HUDEP-2 (cell line): ENCODE data around the gene PTPRF.
A peak's percentile ranks its signal among the peaks of the same experiment; 100 is the strongest.

ENCODE experiments used
- DNase-seq, 76 experiments: peaks; one replicate each; lab custom pipeline; 2025; ENCODE audit not compliant: unreplicated experiment in 76 of 76; lab: John Stamatoyannopoulos, UW

The PTPRF gene

GRCh38 chr1:43512133-43512532 lies 18.6 kb upstream of the PTPRF start:
- no peak for DNase-seq

- no peak for DNase-seq
Observed at GRCh38 chr1:43512681-43513080, 18.0 kb upstream of the PTPRF start.

- DNase-seq = no peak
Observed at GRCh38 chr1:43513471-43514173, 17.1 kb upstream of the PTPRF start.

- no peak for DNase-seq
Observed at GRCh38 chr1:43518935-43519686, 11.6 kb upstream of the PTPRF start.

- no peak for DNase-seq
Observed at GRCh38 chr1:43520100-43520778, 10.4 kb upstream of the PTPRF start.

- no peak for DNase-seq
Observed at GRCh38 chr1:43521078-43521477, 9.6 kb upstream of the PTPRF start.

- DNase-seq = no peak
Observed at GRCh38 chr1:43521756-43522155, 8.9 kb upstream of the PTPRF start.

GRCh38 chr1:43522431-43522775 lies 8.3 kb upstream of the PTPRF start:
- no peak for DNase-seq

- peak in 75 of 76 experiments; percentile 36 to 96 (median 86) for DNase-seq
Observed at GRCh38 chr1:43522776-43523480, 7.8 kb upstream of the PTPRF start.

GRCh38 chr1:43524804-43525203 lies 5.9 kb upstream of the PTPRF start:
- peak in 57 of 76 experiments; percentile 5 to 77 (median 36) for DNase-seq

- no peak for DNase-seq
Observed at GRCh38 chr1:43526002-43526401, 4.7 kb upstream of the PTPRF start.

- DNase-seq = no peak
Observed at GRCh38 chr1:43527111-43527878, 3.4 kb upstream of the PTPRF start.

- peak in 69 of 76 experiments; percentile 3 to 82 (median 61) for DNase-seq
Observed at GRCh38 chr1:43529206-43529731, 1.4 kb upstream of the PTPRF start.

GRCh38 chr1:43531107-43531905 lies 623 bp downstream of the PTPRF start:
- no peak for DNase-seq

GRCh38 chr1:43531906-43532584 lies 1.4 kb downstream of the PTPRF start:
- no peak for DNase-seq

- DNase-seq = no peak
Observed at GRCh38 chr1:43532716-43533115, 2.0 kb downstream of the PTPRF start.

- DNase-seq = no peak
Observed at GRCh38 chr1:43533584-43533983, 2.9 kb downstream of the PTPRF start.

GRCh38 chr1:43534256-43534655 lies 3.6 kb downstream of the PTPRF start:
- no peak for DNase-seq
